Urinary bladder (tissue), 4 donors: ENCODE data around the gene SYCE1. TPM values are rescaled to one million over a fixed set of nuclear protein-coding genes. Genes with fewer than 3 reads are reported as not detected.
"Not testable (repeated sequence)": the region's sequence is repeated elsewhere in the genome, so short reads cannot be mapped to it uniquely, and the experiment has no call there.

ENCODE experiments used
- DNase-seq: peaks from one replicate; pipeline ENCODE4 v3.0.0-alpha.2; 2015; ENCODE audit errors: extremely low spot score
- H3K27ac ChIP-seq: one replicate; pipeline ENCODE4 v1.5.1; 2013; ENCODE audit warnings: low read depth, mild to moderate bottlenecking, moderate library complexity
- H3K36me3 ChIP-seq: one replicate; pipeline ENCODE4 v1.6.1; 2013; ENCODE audit warnings: mild to moderate bottlenecking, moderate library complexity; ENCODE audit not compliant: insufficient read depth
- H3K4me1 ChIP-seq: one replicate; pipeline ENCODE4 v1.6.1; 2013; ENCODE audit warnings: mild to moderate bottlenecking, moderate library complexity; ENCODE audit not compliant: insufficient read depth
- H3K4me3 ChIP-seq: one replicate; pipeline ENCODE4 v1.5.1; 2013; ENCODE audit warnings: low read depth, low read length
- WGBS: extraction: QIAGEN DNeasy Blood & Tissue Kit; methylation state at CpG from one replicate; pipeline ENCODE4 v1.1.7; 2013; 5-methylcytosine and 5-hydroxymethylcytosine counted together
- polyA plus RNA-seq: library from polyadenylated mRNA; stranded (reverse); fragments of 200-250 nt; gene quantifications from one replicate; pipeline ENCODE4 v1.2.3, GENCODE V29; 2013
- total RNA-seq: library from RNA; depleted of rRNA; stranded (reverse); fragments of >200 nt; gene quantifications from one replicate; pipeline ENCODE4 v1.2.3, GENCODE V29; 2014
- donor health status: healthy with polysubstance abuse.
- donor health status: healthy.

SYCE1 gene
- total and polyA plus RNA-seq, 2 donors, result not detected

DNA sequence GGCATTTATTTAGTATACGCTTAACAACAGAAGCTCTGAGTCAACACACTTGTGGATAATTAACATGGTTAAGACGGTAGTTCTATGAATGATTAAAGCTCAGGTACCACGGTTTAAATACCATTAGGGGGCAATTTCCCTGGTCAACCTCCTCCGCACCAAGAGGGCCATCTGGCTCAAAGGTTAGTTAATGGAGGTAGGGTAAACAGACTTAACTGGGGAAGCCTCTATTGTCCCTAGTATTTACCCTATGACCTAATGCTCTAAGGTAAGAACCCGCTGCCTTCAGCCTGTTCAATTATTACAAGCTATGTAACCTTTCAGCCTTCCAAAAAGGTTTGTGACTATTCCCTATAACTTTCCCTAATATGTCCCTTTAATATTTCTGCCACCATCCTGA lies 46.9 kb downstream of the SYCE1 start:
- not testable (repeated sequence) for DNase-seq, H3K4me1 ChIP-seq, H3K36me3 ChIP-seq, H3K27ac ChIP-seq, H3K4me3 ChIP-seq
- 75% methylated on average over 5 of the region's 5 CpGs for WGBS

DNA sequence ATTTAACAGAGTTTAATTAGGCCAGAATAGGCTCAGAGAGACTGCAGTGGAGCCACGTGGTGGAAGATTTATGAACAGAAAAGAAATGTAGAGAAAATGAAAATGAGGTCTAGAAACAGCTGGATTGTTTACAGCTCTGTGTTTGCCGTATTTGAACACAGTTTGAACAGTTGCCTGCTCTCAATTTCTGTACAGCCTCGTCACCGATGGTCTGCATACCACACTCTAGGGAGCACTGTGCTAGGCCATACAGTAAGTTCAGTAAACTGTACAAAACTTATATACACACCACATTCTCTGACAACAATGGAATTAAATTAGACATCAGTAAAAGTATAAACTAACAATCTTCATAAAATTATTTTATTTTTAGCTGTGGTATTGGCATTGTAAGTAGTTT lies 49.3 kb downstream of the SYCE1 start:
- H3K27ac ChIP-seq, result no peak overlapping the region
- H3K36me3 ChIP-seq, result no peaks in the 10 kb centered on the region
- DNase-seq, result no peak
- no peak overlapping the region for H3K4me3 ChIP-seq
- H3K4me1 ChIP-seq, result no peaks in the 10 kb centered on the region
- WGBS, result 44% methylated on average over 4 of the region's 4 CpGs

DNA sequence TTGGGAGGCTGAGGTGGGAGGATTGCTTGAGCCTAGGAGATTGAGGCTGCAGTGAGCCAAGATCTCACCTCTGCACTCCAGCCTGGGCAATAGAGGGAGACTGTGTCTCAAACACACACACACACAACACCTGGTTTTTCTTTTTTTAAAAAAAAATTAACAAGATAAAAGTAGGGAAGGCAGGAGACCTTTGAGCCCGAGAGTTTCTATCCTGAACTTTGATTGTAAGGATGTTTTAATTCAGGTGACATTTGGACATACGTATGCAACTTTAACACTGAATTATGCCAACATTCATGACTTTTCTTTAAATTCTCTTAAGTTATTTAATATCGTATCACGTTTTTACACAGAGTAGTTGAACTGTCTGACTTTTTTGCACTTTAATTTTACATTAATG lies 49.9 kb downstream of the SYCE1 start:
- H3K36me3 ChIP-seq, result no peaks in the 10 kb centered on the region
- no peaks in the 10 kb centered on the region for H3K4me1 ChIP-seq
- no peak overlapping the region for H3K27ac ChIP-seq
- H3K4me3 ChIP-seq, result no peak overlapping the region
- WGBS, result 67% methylated on average over 4 of the region's 4 CpGs
- DNase-seq, result no peak

- H3K27ac ChIP-seq, result no peak overlapping the region
- H3K36me3 ChIP-seq, result no peaks in the 10 kb centered on the region
- 47% methylated on average over 4 of the region's 4 CpGs for WGBS
- DNase-seq, result no peak
- H3K4me1 ChIP-seq, result no peaks in the 10 kb centered on the region
- no peak overlapping the region for H3K4me3 ChIP-seq
These were observed 53.4 kb downstream of the SYCE1 start for GRCh38 chr10:133511907-133512528.

DNA sequence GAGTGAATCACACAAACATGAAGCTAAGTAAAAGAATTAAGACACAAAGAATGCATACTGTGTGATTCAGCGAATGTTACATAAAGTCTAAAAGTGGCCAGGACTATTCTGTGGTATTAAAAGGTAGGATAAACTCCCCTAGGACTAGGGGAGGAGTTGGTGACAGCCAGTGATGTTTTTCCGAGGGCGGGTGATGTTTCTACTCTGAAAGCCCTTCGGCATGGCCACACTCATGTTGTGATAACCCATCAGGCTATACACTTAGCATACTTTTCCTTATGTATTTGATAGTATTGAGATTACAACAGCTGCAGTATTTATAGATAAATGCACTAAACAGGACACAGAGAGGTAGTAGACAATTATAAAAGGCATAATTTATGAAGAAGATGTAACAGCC lies 54.0 kb downstream of the SYCE1 start:
- no peaks in the 10 kb centered on the region for H3K36me3 ChIP-seq
- 72% methylated on average over 4 of the region's 4 CpGs for WGBS

DNA sequence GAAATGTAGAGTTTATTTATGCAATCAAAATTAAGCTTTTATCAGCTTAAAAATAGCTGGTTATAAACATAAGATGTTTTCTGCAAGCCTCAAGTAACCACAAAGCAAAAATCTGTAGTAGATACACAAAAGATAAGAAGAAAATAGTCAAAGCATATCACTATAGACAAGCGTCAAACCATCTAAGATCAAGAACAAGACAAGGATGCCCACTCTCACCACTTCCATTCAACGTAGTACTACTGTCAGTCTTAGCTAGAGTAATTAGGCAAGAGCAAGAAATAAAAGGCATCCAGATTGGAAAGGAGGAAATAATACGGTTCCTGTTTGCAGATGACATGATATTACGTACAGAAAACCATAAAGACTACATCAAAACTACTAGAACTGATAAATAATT lies 55.7 kb downstream of the SYCE1 start:
- peaks cover 1% of the 10 kb centered on the region for H3K36me3 ChIP-seq
- no peak overlapping the region for H3K27ac ChIP-seq
- no peak overlapping the region for H3K4me3 ChIP-seq
- H3K4me1 ChIP-seq, result no peaks in the 10 kb centered on the region
- no peak for DNase-seq
- WGBS, result 71% methylated on average over 4 of the region's 4 CpGs

More for the DNA sequence above, 54.0 kb downstream of the SYCE1 start:
- H3K4me1 ChIP-seq, result no peaks in the 10 kb centered on the region
- DNase-seq, result no peak
- no peak overlapping the region for H3K4me3 ChIP-seq
- no peak overlapping the region for H3K27ac ChIP-seq

Other genes with a start within 250 kb of the SYCE1 start
- gene CALY, start 228.7 kb downstream of the SYCE1 start, total RNA-seq, result 0.79 TPM
- 1.1 TPM for gene CALY, start 228.7 kb downstream of the SYCE1 start, polyA plus RNA-seq
- not detected for gene PRAP1, start 218.2 kb downstream of the SYCE1 start, total RNA-seq
- gene PRAP1, start 218.2 kb downstream of the SYCE1 start, polyA plus RNA-seq, result 0.19 TPM
- 5.2 TPM for gene FUOM, start 207.6 kb downstream of the SYCE1 start, total RNA-seq
- gene FUOM, start 207.6 kb downstream of the SYCE1 start, polyA plus RNA-seq, result 16.9 TPM
- 43.0 TPM for gene ECHS1, start 192.2 kb downstream of the SYCE1 start, total RNA-seq
- gene ECHS1, start 192.2 kb downstream of the SYCE1 start, polyA plus RNA-seq, result 93.9 TPM
- 4.3 TPM for gene PAOX, start 186.3 kb downstream of the SYCE1 start, total RNA-seq
- 8.9 TPM for gene PAOX, start 186.3 kb downstream of the SYCE1 start, polyA plus RNA-seq
- gene MTG1, start 171.4 kb downstream of the SYCE1 start, total RNA-seq, result 32.0 TPM
- gene MTG1, start 171.4 kb downstream of the SYCE1 start, polyA plus RNA-seq, result 34.5 TPM
- gene SPRN, start 141.0 kb downstream of the SYCE1 start, total RNA-seq, result 0.74 TPM
- 0.19 TPM for gene SPRN, start 141.0 kb downstream of the SYCE1 start, polyA plus RNA-seq
- gene SCART1, start 111.6 kb downstream of the SYCE1 start, total RNA-seq, result 3.3 TPM
- gene SCART1, start 111.6 kb downstream of the SYCE1 start, polyA plus RNA-seq, result 0.86 TPM
- 1.1 TPM for gene CYP2E1, start 38.2 kb downstream of the SYCE1 start, total RNA-seq
- gene CYP2E1, start 38.2 kb downstream of the SYCE1 start, polyA plus RNA-seq, result 3.6 TPM
- not detected for gene FRG2B, start 61.2 kb upstream of the SYCE1 start, total RNA-seq
- not detected for gene FRG2B, start 61.2 kb upstream of the SYCE1 start, polyA plus RNA-seq